Skeletal muscle satellite cell (primary cell): ENCODE results near the gene RBM22.

Experiments used
- H3K27me3 ChIP-seq: 2 replicates; pipeline ENCODE4 v1.7.0; 2013; ENCODE audit warnings: low read length; ENCODE audit not compliant: control insufficient read depth, insufficient read depth
- H3K36me3 ChIP-seq: 2 replicates; pipeline ENCODE4 v1.7.0; 2013; ENCODE audit warnings: mild to moderate bottlenecking, control low read depth, low read length; ENCODE audit not compliant: insufficient read depth
- H3K4me1 ChIP-seq: 2 replicates; pipeline ENCODE4 v1.7.0; 2013; ENCODE audit warnings: low read length; ENCODE audit not compliant: control insufficient read depth, insufficient read depth
- H3K4me2 ChIP-seq: 2 replicates; pipeline ENCODE4 v1.7.0; 2013; ENCODE audit warnings: mild to moderate bottlenecking, low read length
- H3K4me3 ChIP-seq: 2 replicates; pipeline ENCODE4 v1.7.0; 2013; ENCODE audit warnings: low read length
- H3K9ac ChIP-seq: 2 replicates; pipeline ENCODE4 v1.7.0; 2013; ENCODE audit warnings: mild to moderate bottlenecking, low read depth, low read length, moderate library complexity
- H3K9me3 ChIP-seq: replicated peaks from 2 replicates; pipeline ENCODE4 v1.7.0; 2013; ENCODE audit warnings: mild to moderate bottlenecking, control low read depth, low read length

Gene RBM22

DNA sequence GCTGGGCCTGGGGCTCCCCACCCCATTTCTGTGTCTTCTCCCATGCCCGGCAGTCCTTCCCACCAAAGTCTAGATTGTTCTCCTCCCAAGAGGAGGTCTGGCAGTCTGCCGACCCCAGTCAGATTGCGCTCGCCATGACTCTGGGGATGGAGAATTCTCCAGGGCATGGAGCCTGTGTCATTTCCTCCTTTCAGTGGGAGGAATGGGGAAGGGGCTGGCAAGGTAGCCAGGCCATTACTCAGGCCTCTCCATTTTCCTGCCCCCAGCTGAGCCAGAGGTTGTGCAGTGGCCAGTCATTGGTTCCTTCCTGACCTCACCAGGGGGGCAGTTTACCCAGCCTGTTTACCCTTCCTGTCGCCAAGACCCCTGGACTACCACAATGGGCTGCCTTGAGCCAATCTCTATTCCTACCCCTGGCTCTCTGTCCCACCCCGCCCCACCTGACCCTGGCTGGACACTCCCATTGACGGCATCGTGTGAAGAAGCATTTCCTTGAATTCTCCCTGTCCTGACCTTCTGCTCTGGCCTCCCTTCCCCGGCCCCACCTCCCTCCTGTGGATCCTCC, 59.8 kb downstream of the RBM22 start:
- Histone ChIP-seq H3K4me1 (peaks cover 88% of the 10 kb centered on the region), H3K9me3 (no peaks in the 10 kb centered on the region), H3K4me2 (peak overlapping the region; percentile 82), H3K9ac (peak overlapping the region; percentile 75), H3K27me3 (no peaks in the 10 kb centered on the region), H3K4me3 (peak overlapping the region; percentile 69), H3K36me3 (no peaks in the 10 kb centered on the region)
